GF-D8 (cell line): Measurements from ENCODE around the gene ARHGAP9.
"Not testable (repeated sequence)": the region's sequence is repeated elsewhere in the genome, so short reads cannot be mapped to it uniquely, and the experiment has no call there.

Experiments
- DNase-seq: peaks from one replicate; lab custom pipeline; 2025; lab: John Stamatoyannopoulos, UW

Gene ARHGAP9

GRCh38 chr12:57517187-57517586 lies 37.5 kb upstream of the ARHGAP9 start:
- no peak for DNase-seq

GRCh38 chr12:57516617-57517153 lies 37.0 kb upstream of the ARHGAP9 start:
- DNase-seq: no peak

GRCh38 chr12:57515934-57516541 lies 36.4 kb upstream of the ARHGAP9 start:
- DNase-seq: no peak

GRCh38 chr12:57515408-57515933 lies 35.8 kb upstream of the ARHGAP9 start:
- DNase-seq: no peak

GRCh38 chr12:57514720-57515407 lies 35.2 kb upstream of the ARHGAP9 start:
- no peak for DNase-seq

- DNase-seq: not testable (repeated sequence)
Measured at GRCh38 chr12:57514246-57514645, 34.6 kb upstream of the ARHGAP9 start.

- not testable (repeated sequence) for DNase-seq
Measured at GRCh38 chr12:57513677-57514076, 34.0 kb upstream of the ARHGAP9 start.

GRCh38 chr12:57513266-57513665 lies 33.6 kb upstream of the ARHGAP9 start:
- no peak for DNase-seq

- no peak for DNase-seq
Measured at GRCh38 chr12:57512665-57513064, 33.0 kb upstream of the ARHGAP9 start.

- no peak for DNase-seq
Measured at GRCh38 chr12:57511588-57512325, 32.1 kb upstream of the ARHGAP9 start.

GRCh38 chr12:57511161-57511560 lies 31.5 kb upstream of the ARHGAP9 start:
- DNase-seq: no peak

- not testable (repeated sequence) for DNase-seq
Measured at GRCh38 chr12:57507796-57508195, 28.1 kb upstream of the ARHGAP9 start.

- DNase-seq: not testable (repeated sequence)
Measured at GRCh38 chr12:57506541-57506940, 26.9 kb upstream of the ARHGAP9 start.

GRCh38 chr12:57502311-57502969 lies 22.8 kb upstream of the ARHGAP9 start:
- not testable (repeated sequence) for DNase-seq

- no peak for DNase-seq
Measured at GRCh38 chr12:57500213-57500612, 20.5 kb upstream of the ARHGAP9 start.

- DNase-seq: no peak
Measured at GRCh38 chr12:57498571-57498970, 18.9 kb upstream of the ARHGAP9 start.

- no peak for DNase-seq
Measured at GRCh38 chr12:57498132-57498502, 18.5 kb upstream of the ARHGAP9 start.

- no peak for DNase-seq
Measured at GRCh38 chr12:57497223-57498131, 17.8 kb upstream of the ARHGAP9 start.

GRCh38 chr12:57496822-57497221 lies 17.2 kb upstream of the ARHGAP9 start:
- no peak for DNase-seq

GRCh38 chr12:57495051-57495701 lies 15.5 kb upstream of the ARHGAP9 start:
- not testable (repeated sequence) for DNase-seq
